Erythroblast (primary cell): Measurements from ENCODE around the gene HOXB8.

Source experiments
- GATA1 ChIP-seq: IDR thresholded peaks from 2 replicates; pipeline ENCODE4 v1.6.1; 2011; ENCODE audit warnings: low read depth, mild to moderate bottlenecking, control low read depth, low read length, moderate library complexity
- POLR2A ChIP-seq: IDR thresholded peaks from 2 replicates; pipeline ENCODE4 v1.6.1; 2011; ENCODE audit warnings: mild to moderate bottlenecking, low read length

- TF ChIP-seq POLR2A (no peak), GATA1 (no peak)
Observed at GRCh38 chr17:48623583-48623982, 8.5 kb upstream of the HOXB8 start.
